ENCODE data around the gene RRP1.

- no peak for TF ChIP-seq NR2C2 (IDR thresholded peaks at IDR 0.05; ENCODE audit: borderline replicate concordance, control insufficient read depth, insufficient read length, low read depth)
- no peak for TF ChIP-seq HCFC1 (IDR thresholded peaks at IDR 0.05; ENCODE audit: low read length)
- no peak for TF ChIP-seq POLR2A (IDR thresholded peaks at IDR 0.05; ENCODE audit: low read depth, low read length)
- TF ChIP-seq MAX (IDR thresholded peaks at IDR 0.05; ENCODE audit: low read depth, low read length): no peak
These were observed 53.4 kb downstream of the RRP1 start for GRCh38 chr21:43842742-43843141.

All from GM12878 (cell line).